Measurements from ENCODE around the gene PTGER3.

- no peak for TF ChIP-seq REST (IDR thresholded peaks at IDR 0.05)
- no peak for TF ChIP-seq CTCF (IDR thresholded peaks at IDR 0.05; ENCODE audit: low read depth, low read length, missing input control)
- no peak for TF ChIP-seq JUND (IDR thresholded peaks at IDR 0.05)
- TF ChIP-seq RXRA (IDR thresholded peaks at IDR 0.05), result no peak
- no peak for TF ChIP-seq EGR1 (IDR thresholded peaks at IDR 0.05; ENCODE audit: low read depth in 2 of 2)
- TF ChIP-seq YY1 (IDR thresholded peaks at IDR 0.05), result no peak
- TF ChIP-seq FOXA1 (IDR thresholded peaks at IDR 0.05), result no peak
- no peak for TF ChIP-seq TAF1 (conservative IDR thresholded peaks at IDR 0.05)
- TF ChIP-seq MAX (IDR thresholded peaks at IDR 0.05), result no peak
Observed at GRCh38 chr1:71002709-71003475, 44.7 kb downstream of the PTGER3 start.

All from liver (tissue), 3 donors.